ENCODE results near the gene TBL1X. TPM values are rescaled to one million over a fixed set of nuclear protein-coding genes. Genes with fewer than 3 reads are reported as not detected.

TBL1X gene
- total and polyA plus RNA-seq, 7 donors = 2.0 to 17.6 (median 7.8) TPM

DNA sequence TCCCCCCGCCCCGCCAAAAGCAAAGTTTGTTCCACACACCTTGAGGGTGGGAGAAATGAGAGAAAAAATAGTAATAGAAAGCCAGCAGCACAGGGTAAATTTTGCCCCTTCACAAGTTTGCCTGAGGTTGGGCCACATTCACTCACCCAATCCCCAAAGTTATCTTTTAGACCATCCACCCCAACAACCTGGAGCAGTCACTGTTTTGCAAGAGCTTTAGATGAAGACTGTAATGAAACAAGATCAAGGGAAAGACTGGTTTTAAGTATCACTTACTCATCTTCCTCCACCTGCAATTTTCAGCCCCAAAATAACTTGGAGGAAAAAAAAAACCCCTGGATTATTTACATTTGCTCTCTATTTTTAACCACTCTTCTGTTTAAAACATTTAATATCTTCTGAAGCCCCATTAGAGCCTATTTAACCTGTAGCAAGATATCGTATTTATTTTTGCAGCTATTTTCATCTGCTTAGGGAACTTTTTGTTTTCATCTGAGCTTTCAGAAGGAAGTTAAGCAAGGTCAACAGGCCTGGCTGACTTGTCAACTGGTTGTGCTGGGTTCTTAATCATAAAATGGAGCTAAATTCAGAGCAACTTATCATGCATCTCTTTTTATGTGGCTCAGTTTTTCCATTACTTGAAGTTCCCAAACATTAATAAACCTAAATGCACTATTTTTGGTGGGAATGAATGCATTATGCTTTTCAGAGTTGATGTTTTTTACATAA is 24.6 kb upstream of the TBL1X start:
- intact Hi-C loops (cut with DNase I) = no loop called here
- Histone ChIP-seq H3K9me3 (no peaks in the 10 kb centered on the region), H3K27ac (peak overlapping the region; percentile 2), H3K27me3 (ENCODE audit: insufficient read depth in 3 of 3, low read length in 2 of 3) (no peaks in the 10 kb centered on the region), H3K4me3 (no peak overlapping the region), H3K36me3 (ENCODE audit: insufficient read depth in 1 of 2, low read depth in 1 of 2) (no peaks in the 10 kb centered on the region), H3K4me1 (no peaks in the 10 kb centered on the region)
- 62 to 75% (median 70%) methylated on average over 3 of the region's 3 CpGs for WGBS, 3 donors
- TF ChIP-seq, protein P1, sequence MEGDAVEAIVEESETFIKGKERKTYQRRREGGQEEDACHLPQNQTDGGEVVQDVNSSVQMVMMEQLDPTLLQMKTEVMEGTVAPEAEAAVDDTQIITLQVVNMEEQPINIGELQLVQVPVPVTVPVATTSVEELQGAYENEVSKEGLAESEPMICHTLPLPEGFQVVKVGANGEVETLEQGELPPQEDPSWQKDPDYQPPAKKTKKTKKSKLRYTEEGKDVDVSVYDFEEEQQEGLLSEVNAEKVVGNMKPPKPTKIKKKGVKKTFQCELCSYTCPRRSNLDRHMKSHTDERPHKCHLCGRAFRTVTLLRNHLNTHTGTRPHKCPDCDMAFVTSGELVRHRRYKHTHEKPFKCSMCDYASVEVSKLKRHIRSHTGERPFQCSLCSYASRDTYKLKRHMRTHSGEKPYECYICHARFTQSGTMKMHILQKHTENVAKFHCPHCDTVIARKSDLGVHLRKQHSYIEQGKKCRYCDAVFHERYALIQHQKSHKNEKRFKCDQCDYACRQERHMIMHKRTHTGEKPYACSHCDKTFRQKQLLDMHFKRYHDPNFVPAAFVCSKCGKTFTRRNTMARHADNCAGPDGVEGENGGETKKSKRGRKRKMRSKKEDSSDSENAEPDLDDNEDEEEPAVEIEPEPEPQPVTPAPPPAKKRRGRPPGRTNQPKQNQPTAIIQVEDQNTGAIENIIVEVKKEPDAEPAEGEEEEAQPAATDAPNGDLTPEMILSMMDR (IDR thresholded peaks at IDR 0.05) = no peak
- ATAC-seq = peak in 1 of 4 donors; percentile 72
- no peak for DNase-seq

DNA sequence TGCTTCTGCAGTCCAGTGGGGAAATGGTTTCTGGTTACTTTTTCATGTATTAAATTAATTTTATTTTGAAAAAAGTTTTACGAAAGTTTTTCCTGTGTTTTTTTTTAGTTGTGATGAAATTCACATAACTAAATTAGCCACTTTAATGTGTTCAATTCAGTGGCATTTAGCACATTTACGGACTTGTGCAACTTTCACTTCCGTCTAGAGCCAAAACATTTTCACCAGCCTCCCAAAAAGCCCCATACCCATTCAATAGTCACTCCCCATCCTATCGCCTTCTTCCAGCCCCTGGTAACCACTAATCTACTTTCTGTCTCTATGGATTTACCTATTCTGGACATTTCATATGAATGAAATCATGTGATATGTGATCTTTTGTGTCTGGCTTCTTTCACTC is 22.8 kb upstream of the TBL1X start:
- intact Hi-C loops (cut with DNase I) = no loop called here
- no peak for DNase-seq
- Histone ChIP-seq H3K27ac (no peak overlapping the region), H3K4me3 (no peak overlapping the region), H3K36me3 (ENCODE audit: insufficient read depth in 1 of 2, low read depth in 1 of 2) (no peaks in the 10 kb centered on the region), H3K9me3 (no peaks in the 10 kb centered on the region), H3K27me3 (ENCODE audit: insufficient read depth in 3 of 3, low read length in 2 of 3) (no peaks in the 10 kb centered on the region), H3K4me1 (no peaks in the 10 kb centered on the region)
- WGBS, 3 donors = 61 to 70% (median 66%) methylated on average over 4 of the region's 4 CpGs
- no peak for ATAC-seq
- TF ChIP-seq, protein P1 (IDR thresholded peaks at IDR 0.05) = no peak

DNA sequence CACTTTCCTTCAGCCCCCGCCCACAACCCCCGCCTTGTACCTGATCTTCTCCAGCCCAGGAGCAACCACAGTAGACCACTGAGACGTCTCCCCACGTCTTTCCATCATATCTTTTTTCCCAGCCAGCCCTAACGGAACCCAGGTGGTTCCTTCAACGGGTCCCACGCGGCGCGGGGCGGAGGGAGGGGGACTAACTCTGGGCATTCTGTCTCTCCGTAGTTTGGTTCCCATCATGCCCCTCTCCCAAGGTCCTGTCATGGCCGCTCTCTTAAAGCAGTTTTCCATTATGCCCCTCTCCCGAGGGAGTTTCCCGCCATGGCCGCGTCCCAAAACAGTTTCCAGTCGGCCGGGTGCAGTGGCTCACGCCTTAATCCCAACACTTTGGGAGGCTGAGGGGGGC is 21.5 kb upstream of the TBL1X start:
- Histone ChIP-seq H3K4me3 (no peak overlapping the region), H3K9me3 (no peaks in the 10 kb centered on the region), H3K27ac (no peak overlapping the region), H3K27me3 (ENCODE audit: insufficient read depth in 3 of 3, low read length in 2 of 3) (no peaks in the 10 kb centered on the region), H3K4me1 (no peaks in the 10 kb centered on the region), H3K36me3 (ENCODE audit: insufficient read depth in 1 of 2, low read depth in 1 of 2) (no peaks in the 10 kb centered on the region)
- intact Hi-C loops (cut with DNase I) = no loop called here
- TF ChIP-seq, protein P1 (IDR thresholded peaks at IDR 0.05) = no peak
- DNase-seq (no peak), ATAC-seq (no peak)
- WGBS, 3 donors = 81 to 94% (median 87%) methylated on average over 15 to 20 of the region's 20 CpGs

DNA sequence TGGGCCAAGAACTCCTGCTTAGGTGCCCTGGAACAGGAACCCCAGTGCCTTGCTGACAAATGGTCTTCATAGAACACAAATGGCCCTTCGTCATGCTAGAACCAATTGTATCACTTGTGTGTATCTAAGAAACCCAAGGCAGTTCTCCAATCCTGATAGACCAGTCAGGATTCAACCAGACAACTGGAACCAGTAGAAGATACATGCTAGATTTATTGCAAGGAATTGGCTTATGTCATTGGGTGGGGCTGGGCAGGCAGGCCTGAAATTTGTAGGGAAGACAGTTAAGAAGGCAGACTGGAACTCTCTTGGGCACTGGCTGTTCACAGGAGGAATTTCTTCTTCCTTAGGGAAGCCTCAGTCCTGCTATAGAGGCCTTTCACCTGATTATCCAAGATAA is 17.0 kb upstream of the TBL1X start:
- DNase-seq (no peak), ATAC-seq (no peak)
- intact Hi-C loops (cut with DNase I) = no loop called here
- WGBS, 3 donors = 50 to 71% (median 59%) methylated on average over 1 of the region's 1 CpG
- no peaks in the 10 kb centered on the region for H3K9me3 ChIP-seq
- no peak overlapping the region for H3K27ac ChIP-seq
- no peak overlapping the region for H3K4me3 ChIP-seq
- H3K27me3 ChIP-seq (ENCODE audit: insufficient read depth in 3 of 3, low read length in 2 of 3) = no peaks in the 10 kb centered on the region
- H3K4me1 ChIP-seq = no peaks in the 10 kb centered on the region
- no peaks in the 10 kb centered on the region for H3K36me3 ChIP-seq (ENCODE audit: insufficient read depth in 1 of 2, low read depth in 1 of 2)
- TF ChIP-seq, protein P1 (IDR thresholded peaks at IDR 0.05) = no peak
